MM.1S (cell line): ENCODE results near the gene CDH20.

Source experiments
- DNase-seq: peaks from one replicate; pipeline ENCODE4 v3.0.0-alpha.2; 2015
- H2AFZ ChIP-seq: fragments of 300-600 bp; sonication (generic); 2 replicates; pipeline ENCODE4 v1.6.0; 2016; ENCODE audit warnings: antibody characterized with exemption, low read length
- H3F3A ChIP-seq: fragments of 300-600 bp; sonication (generic); 2 replicates; pipeline ENCODE4 v1.6.1; 2016; ENCODE audit warnings: mild to moderate bottlenecking, antibody characterized with exemption, low read length, moderate library complexity, mixed read lengths; ENCODE audit not compliant: insufficient read depth
- H3K27ac ChIP-seq: fragments of 300-600 bp; sonication (generic); 2 replicates; pipeline ENCODE4 v1.5.1; 2016; ENCODE audit warnings: mild to moderate bottlenecking, low read length
- H3K27me3 ChIP-seq: fragments of 300-600 bp; sonication (generic); replicated peaks from 2 replicates; pipeline ENCODE4 v1.6.0; 2016; ENCODE audit warnings: low read length; ENCODE audit not compliant: insufficient read depth
- H3K36me3 ChIP-seq: fragments of 300-600 bp; sonication (generic); replicated peaks from 2 replicates; pipeline ENCODE4 v1.6.1; 2016; ENCODE audit warnings: mild to moderate bottlenecking, low read length, mixed read lengths; ENCODE audit not compliant: insufficient read depth
- H3K4me1 ChIP-seq: fragments of 300-600 bp; sonication (generic); 2 replicates; pipeline ENCODE4 v1.6.1; 2016; ENCODE audit warnings: low read length, mixed read lengths
- H3K4me2 ChIP-seq: fragments of 300-600 bp; sonication (generic); 2 replicates; pipeline ENCODE4 v1.6.0; 2016; ENCODE audit warnings: low read depth, low read length
- H3K4me3 ChIP-seq: fragments of 300-600 bp; sonication (generic); 2 replicates; pipeline ENCODE4 v1.5.1; 2016; ENCODE audit warnings: low read length, mixed read lengths
- H3K79me2 ChIP-seq: fragments of 300-600 bp; sonication (generic); 2 replicates; pipeline ENCODE4 v1.6.1; 2016; ENCODE audit warnings: mixed run types, low read length, mixed read lengths
- H3K9ac ChIP-seq: fragments of 300-600 bp; sonication (generic); 2 replicates; pipeline ENCODE4 v1.6.1; 2016; ENCODE audit warnings: low read length, mixed read lengths
- H3K9me2 ChIP-seq: fragments of 300-600 bp; sonication (generic); replicated peaks from 2 replicates; pipeline ENCODE4 v1.6.1; 2016; ENCODE audit warnings: mild to moderate bottlenecking, low read length, mixed read lengths; ENCODE audit not compliant: insufficient read depth
- H3K9me3 ChIP-seq: fragments of 300-600 bp; sonication (generic); replicated peaks from 2 replicates; pipeline ENCODE4 v1.6.1; 2016; ENCODE audit warnings: mild to moderate bottlenecking, low read length, mixed read lengths; ENCODE audit not compliant: insufficient read depth
- H4K20me1 ChIP-seq: fragments of 300-600 bp; sonication (generic); 2 replicates; pipeline ENCODE4 v1.6.1; 2016; ENCODE audit warnings: mild to moderate bottlenecking, low read length, moderate library complexity, mixed read lengths; ENCODE audit not compliant: insufficient read depth
- EZH2 ChIP-seq: fragments of 300-600 bp; sonication (generic); optimal IDR thresholded peaks from 2 replicates; pipeline ENCODE3; 2017; ENCODE audit warnings: low read depth, mild to moderate bottlenecking, antibody characterized with exemption, low read length, mixed read lengths
- EZH2phosphoT487 ChIP-seq: fragments of 300-600 bp; sonication (generic); IDR thresholded peaks from 2 replicates; pipeline ENCODE4 v1.6.1; 2018; ENCODE audit warnings: antibody characterized with exemption, low read length
- TF ChIP-seq, protein P1 (sequence below): fragments of 300-600 bp; sonication (generic); IDR thresholded peaks from 2 replicates; pipeline ENCODE4 v1.5.1; 2016; ENCODE audit warnings: antibody characterized with exemption, low read length, mixed read lengths

The CDH20 gene

DNA sequence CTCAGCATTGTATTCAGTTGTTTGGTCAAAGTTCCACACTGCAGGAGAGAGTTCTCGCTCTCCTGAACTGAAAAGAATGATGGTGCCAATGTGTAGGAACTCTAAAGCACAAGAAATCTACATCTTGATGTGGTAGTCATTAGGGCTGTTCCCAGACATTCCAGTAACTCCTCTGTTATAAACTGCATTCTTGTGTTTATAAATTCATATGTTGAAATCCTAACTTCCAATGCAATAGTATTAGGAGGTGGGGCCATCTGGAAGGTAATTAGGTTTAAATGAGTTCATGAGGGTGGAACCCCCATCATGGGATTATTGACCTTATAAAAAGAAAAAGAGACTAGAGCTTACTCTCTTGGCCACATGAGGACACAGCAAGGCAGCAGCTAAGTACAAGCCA is 239.6 kb downstream of the CDH20 start:
- no peak overlapping the region for H3K9ac ChIP-seq
- no peaks in the 10 kb centered on the region for H3F3A ChIP-seq
- no peak overlapping the region for H2AFZ ChIP-seq
- H3K4me3 ChIP-seq, result no peak overlapping the region
- DNase-seq, result no peak
- no peaks in the 10 kb centered on the region for H3K4me1 ChIP-seq
- H3K27me3 ChIP-seq, result no peaks in the 10 kb centered on the region
- no peaks in the 10 kb centered on the region for H3K79me2 ChIP-seq
- no peak overlapping the region for H3K27ac ChIP-seq
- no peaks in the 10 kb centered on the region for H4K20me1 ChIP-seq
- H3K36me3 ChIP-seq, result no peaks in the 10 kb centered on the region
- no peaks in the 10 kb centered on the region for H3K9me3 ChIP-seq
- no peak overlapping the region for H3K4me2 ChIP-seq
- TF ChIP-seq EZH2 (no peak), EZH2phosphoT487 (no peak)
- TF ChIP-seq, protein P1, sequence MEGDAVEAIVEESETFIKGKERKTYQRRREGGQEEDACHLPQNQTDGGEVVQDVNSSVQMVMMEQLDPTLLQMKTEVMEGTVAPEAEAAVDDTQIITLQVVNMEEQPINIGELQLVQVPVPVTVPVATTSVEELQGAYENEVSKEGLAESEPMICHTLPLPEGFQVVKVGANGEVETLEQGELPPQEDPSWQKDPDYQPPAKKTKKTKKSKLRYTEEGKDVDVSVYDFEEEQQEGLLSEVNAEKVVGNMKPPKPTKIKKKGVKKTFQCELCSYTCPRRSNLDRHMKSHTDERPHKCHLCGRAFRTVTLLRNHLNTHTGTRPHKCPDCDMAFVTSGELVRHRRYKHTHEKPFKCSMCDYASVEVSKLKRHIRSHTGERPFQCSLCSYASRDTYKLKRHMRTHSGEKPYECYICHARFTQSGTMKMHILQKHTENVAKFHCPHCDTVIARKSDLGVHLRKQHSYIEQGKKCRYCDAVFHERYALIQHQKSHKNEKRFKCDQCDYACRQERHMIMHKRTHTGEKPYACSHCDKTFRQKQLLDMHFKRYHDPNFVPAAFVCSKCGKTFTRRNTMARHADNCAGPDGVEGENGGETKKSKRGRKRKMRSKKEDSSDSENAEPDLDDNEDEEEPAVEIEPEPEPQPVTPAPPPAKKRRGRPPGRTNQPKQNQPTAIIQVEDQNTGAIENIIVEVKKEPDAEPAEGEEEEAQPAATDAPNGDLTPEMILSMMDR, result no peak
- H3K9me2 ChIP-seq, result no peaks in the 10 kb centered on the region

DNA sequence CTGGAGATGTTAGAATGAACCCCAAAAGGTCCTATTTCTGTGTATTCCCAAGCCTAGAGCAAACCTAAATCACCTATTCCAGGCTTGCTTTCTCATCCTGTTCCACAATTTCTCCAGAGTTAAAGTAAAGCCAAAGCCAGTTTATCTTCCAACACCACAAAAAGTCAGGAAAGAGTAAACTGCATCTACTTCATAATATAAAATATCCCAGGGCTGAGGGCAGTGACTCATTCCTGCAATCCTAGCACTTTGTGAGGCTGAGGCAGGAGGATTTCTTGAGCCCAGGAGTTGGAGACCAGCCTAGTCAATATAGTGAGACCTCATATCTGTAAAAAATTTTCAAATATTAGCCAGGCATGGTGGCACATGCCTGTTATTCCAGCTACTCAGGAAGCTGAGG is 241.4 kb downstream of the CDH20 start:
- Histone ChIP-seq H4K20me1 (no peaks in the 10 kb centered on the region), H3K27ac (no peak overlapping the region), H3K9me3 (no peaks in the 10 kb centered on the region), H3K9me2 (no peaks in the 10 kb centered on the region), H3K4me2 (no peak overlapping the region), H2AFZ (no peak overlapping the region), H3K79me2 (no peaks in the 10 kb centered on the region), H3F3A (no peaks in the 10 kb centered on the region), H3K27me3 (no peaks in the 10 kb centered on the region), H3K9ac (no peak overlapping the region), H3K4me1 (no peaks in the 10 kb centered on the region), H3K4me3 (no peak overlapping the region), H3K36me3 (no peaks in the 10 kb centered on the region)
- no peak for DNase-seq
- TF ChIP-seq EZH2phosphoT487 (no peak), EZH2 (no peak)
- TF ChIP-seq, protein P1, result no peak

DNA sequence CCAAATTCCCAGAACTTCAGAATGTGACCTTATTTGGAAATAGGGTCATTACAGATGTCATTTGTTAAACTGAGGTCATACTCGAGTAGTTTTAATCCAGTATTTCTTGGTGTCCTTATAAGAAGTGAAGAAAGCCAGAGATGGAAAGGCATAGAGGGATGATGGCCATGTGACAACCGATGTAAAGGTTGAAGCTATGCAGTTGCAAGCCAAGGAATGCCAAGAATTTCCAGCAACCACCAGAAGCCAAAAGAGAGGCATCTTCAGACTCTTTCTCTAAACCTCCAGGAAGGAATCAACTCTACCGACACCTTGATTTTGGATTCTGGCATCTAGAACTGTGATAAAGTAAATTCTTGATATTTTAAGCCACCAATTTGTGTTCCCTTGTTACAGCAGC is 242.2 kb downstream of the CDH20 start:
- Histone ChIP-seq H3K9me3 (no peaks in the 10 kb centered on the region), H3K27me3 (no peaks in the 10 kb centered on the region), H3K27ac (no peak overlapping the region), H3K4me1 (no peaks in the 10 kb centered on the region), H3F3A (no peaks in the 10 kb centered on the region), H3K4me2 (no peak overlapping the region), H3K9me2 (no peaks in the 10 kb centered on the region), H4K20me1 (no peaks in the 10 kb centered on the region), H3K4me3 (no peak overlapping the region), H3K79me2 (no peaks in the 10 kb centered on the region), H3K36me3 (no peaks in the 10 kb centered on the region), H2AFZ (no peak overlapping the region), H3K9ac (no peak overlapping the region)
- no peak for TF ChIP-seq EZH2phosphoT487
- TF ChIP-seq, protein P1, result no peak
- TF ChIP-seq EZH2, result no peak
- no peak for DNase-seq

DNA sequence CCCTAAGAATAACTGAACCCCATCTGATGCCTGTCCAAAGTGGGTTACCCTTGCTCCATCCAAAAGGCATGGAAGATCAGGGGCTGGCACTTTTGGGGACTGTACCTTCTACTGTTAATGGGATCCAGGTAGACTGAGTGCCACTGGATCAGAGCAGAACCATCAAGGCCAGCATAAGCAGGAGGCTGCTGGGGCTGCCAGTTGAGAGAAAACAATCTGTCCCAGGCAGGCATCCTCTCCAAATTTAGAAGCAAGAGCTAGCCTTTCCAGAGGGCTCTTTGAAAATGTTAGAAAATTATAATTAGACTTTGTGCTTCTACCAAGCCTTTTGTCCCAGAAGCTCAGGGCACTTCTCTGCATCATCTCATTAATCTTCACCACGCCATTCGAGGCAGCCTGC is 245.6 kb downstream of the CDH20 start:
- Histone ChIP-seq H3K4me2 (no peak overlapping the region), H3K9me3 (no peaks in the 10 kb centered on the region), H3K9me2 (no peaks in the 10 kb centered on the region), H3K27me3 (no peaks in the 10 kb centered on the region), H3K9ac (no peak overlapping the region), H3K4me1 (no peaks in the 10 kb centered on the region), H3K4me3 (no peak overlapping the region), H3K79me2 (no peaks in the 10 kb centered on the region), H3F3A (no peaks in the 10 kb centered on the region), H3K36me3 (no peaks in the 10 kb centered on the region), H4K20me1 (no peaks in the 10 kb centered on the region), H3K27ac (no peak overlapping the region), H2AFZ (no peak overlapping the region)
- no peak for DNase-seq
- TF ChIP-seq, protein P1, result no peak
- no peak for TF ChIP-seq EZH2phosphoT487
- no peak for TF ChIP-seq EZH2
